HCT116 (cell line): ENCODE data around the gene SIN3A. TPM values are rescaled to one million over a fixed set of nuclear protein-coding genes. Genes with fewer than 3 reads are reported as not detected.

Experiments used
- ATAC-seq: fragments of 200-7000 bp; cut with Tn5 transposase; 2 replicates; pipeline ENCODE4 v1.9.1; 2020; ENCODE audit warnings: mild to moderate bottlenecking, moderate library complexity
- BruUV-seq: library from RNA; stranded (reverse); fragments of 400-500 nt; replicated peaks from 2 replicates; lab custom pipeline; 2021; lab: Mats Ljungman, UMichigan
- CTCF ChIA-PET: fragments of 300-600 bp; sonication (Branson Sonifier 250); formaldehyde crosslinking; loops from one replicate; lab custom pipeline; 2021; ENCODE audit warnings: antibody characterized with exemption; lab: Charles Lee
- POLR2A ChIA-PET: fragments of 300-600, 350-600 bp; sonication (Branson Sonifier 250); formaldehyde crosslinking; loops from one replicate; lab custom pipeline; 2021; ENCODE audit warnings: antibody characterized with exemption; lab: Charles Lee
- RAD21 ChIA-PET, 2 experiments: fragments of 300-600 bp; sonication (Branson Sonifier 250); formaldehyde crosslinking; loops; one replicate each; lab custom pipeline; 2023; ENCODE audit warnings: low total read pairs in 2 of 2; ENCODE audit not compliant: uncharacterized antibody in 2 of 2, unreplicated experiment in 2 of 2, low non-redundant PET in 1 of 2; lab: Charles Lee
- DNase-seq: peaks from one replicate; pipeline ENCODE4 v3.0.0-alpha.2; 2010; ENCODE audit warnings: low read depth, low spot score
- H2AFZ ChIP-seq: fragments of 200-600 bp; shearing (Covaris generic), sonication (generic); 2 replicates; pipeline ENCODE4 v1.6.1; 2017; ENCODE audit warnings: low read depth, mixed run types, mixed read lengths, antibody characterized with exemption, low read length; ENCODE audit not compliant: poor library complexity, severe bottlenecking
- H3K27ac ChIP-seq: 2 replicates; pipeline ENCODE4 v1.5.1; 2012; ENCODE audit warnings: low read depth, low read length
- H3K27me3 ChIP-seq: fragments of 200-600 bp; sonication (generic); 2 replicates; pipeline ENCODE4 v1.6.1; 2016; ENCODE audit warnings: mixed run types, low read length, mixed read lengths; ENCODE audit not compliant: insufficient read depth
- H3K36me3 ChIP-seq, 2 experiments: fragments of 200-500 bp in 1 of 2; fragments of 200-600 bp in 1 of 2; sonication (Bioruptor generic) in 1 of 2; sonication (generic) in 1 of 2; 2 replicates each; pipeline versions ENCODE4 v1.5.1 to v1.6.1; 2014 to 2016; ENCODE audit warnings: low read length in 2 of 2, inconsistent platforms in 1 of 2, mixed read lengths in 1 of 2, mixed run types in 1 of 2; ENCODE audit not compliant: insufficient read depth in 2 of 2, control insufficient read depth in 1 of 2
- H3K4me1 ChIP-seq, 2 experiments: fragments of 200-600 bp in 1 of 2; sonication (generic) in 1 of 2; 2 replicates each; pipeline versions ENCODE4 v1.5.1 to v1.6.1; 2012 to 2017; ENCODE audit warnings: low read length in 2 of 2, inconsistent platforms in 1 of 2, mild to moderate bottlenecking in 1 of 2, mixed read lengths in 1 of 2, mixed run types in 1 of 2, moderate library complexity in 1 of 2; ENCODE audit not compliant: insufficient read depth in 2 of 2, control insufficient read depth in 1 of 2
- H3K4me2 ChIP-seq: fragments of 200-600 bp; sonication (generic); 2 replicates; pipeline ENCODE4 v1.6.1; 2017; ENCODE audit warnings: mixed run types, low read length, mixed read lengths
- H3K4me3 ChIP-seq, 2 experiments: fragments of 200-600 bp in 1 of 2; sonication (generic) in 1 of 2; replicated peaks in 1 of 2; 2 replicates each; pipeline ENCODE4 v1.5.1; 2011 to 2016; ENCODE audit warnings: low read length in 2 of 2, control low read depth in 1 of 2, low read depth in 1 of 2, mild to moderate bottlenecking in 1 of 2, mixed read lengths in 1 of 2, mixed run types in 1 of 2
- H3K79me2 ChIP-seq: fragments of 200-600 bp; sonication (generic); 2 replicates; pipeline ENCODE4 v1.6.1; 2017; ENCODE audit warnings: mild to moderate bottlenecking, mixed run types, low read length, moderate library complexity, mixed read lengths; ENCODE audit not compliant: insufficient read depth
- H3K9ac ChIP-seq: fragments of 200-600 bp; sonication (generic); 2 replicates; pipeline ENCODE4 v1.6.1; 2016; ENCODE audit warnings: low read length, mixed read lengths
- H3K9me2 ChIP-seq: fragments of 200-600 bp; sonication (generic), shearing (Covaris generic); 2 replicates; pipeline ENCODE4 v1.6.1; 2017; ENCODE audit warnings: mixed run types, mild to moderate bottlenecking, moderate library complexity; ENCODE audit not compliant: insufficient read depth
- H3K9me3 ChIP-seq, 2 experiments: fragments of 200-500 bp in 1 of 2; fragments of 200-600 bp in 1 of 2; sonication (Bioruptor generic) in 1 of 2; sonication (generic) in 1 of 2; 2 replicates each; pipeline ENCODE4 v1.6.1; 2014 to 2017; ENCODE audit warnings: low read length in 2 of 2, mixed read lengths in 2 of 2, inconsistent platforms in 1 of 2, low read depth in 1 of 2, mild to moderate bottlenecking in 1 of 2, mixed run types in 1 of 2, moderate library complexity in 1 of 2; ENCODE audit not compliant: control insufficient read depth in 1 of 2, insufficient read depth in 1 of 2
- H4K20me1 ChIP-seq: fragments of 200-600 bp; sonication (generic), shearing (Covaris generic); 2 replicates; pipeline ENCODE4 v1.6.1; 2017; ENCODE audit warnings: mixed run types, mild to moderate bottlenecking, moderate library complexity; ENCODE audit not compliant: insufficient read depth
- CBX3 ChIP-seq: IDR thresholded peaks from 2 replicates; pipeline ENCODE4 v1.6.1; 2012; ENCODE audit warnings: low read depth
- EGR1 ChIP-seq: IDR thresholded peaks from 2 replicates; pipeline ENCODE4 v1.6.1; 2012; ENCODE audit warnings: low read depth
- ELF1 ChIP-seq: IDR thresholded peaks from 2 replicates; pipeline ENCODE4 v1.6.1; 2012; ENCODE audit warnings: low read depth, borderline replicate concordance
- EZH2 ChIP-seq: fragments of 200-600 bp; sonication (generic); IDR thresholded peaks from 2 replicates; pipeline ENCODE4 v1.6.1; 2017; ENCODE audit warnings: antibody characterized with exemption, mixed run types
- EZH2phosphoT487 ChIP-seq: fragments of 200-600 bp; IDR thresholded peaks from 2 replicates; pipeline ENCODE4 v1.6.1; 2018; ENCODE audit warnings: antibody characterized with exemption, borderline replicate concordance
- FOSL1 ChIP-seq: IDR thresholded peaks from 2 replicates; pipeline ENCODE4 v1.6.1; 2012; ENCODE audit warnings: low read depth
- JUND ChIP-seq: IDR thresholded peaks from 2 replicates; pipeline ENCODE4 v1.6.1; 2012
- POLR2A ChIP-seq: IDR thresholded peaks from 2 replicates; pipeline ENCODE4 v1.7.0; 2011; ENCODE audit warnings: borderline replicate concordance; ENCODE audit not compliant: insufficient read depth, insufficient read length; ENCODE audit errors: extremely low read depth
- RAD21 ChIP-seq: IDR thresholded peaks from 2 replicates; pipeline ENCODE4 v1.6.1; 2012; ENCODE audit warnings: low read depth, mild to moderate bottlenecking
- SIN3A ChIP-seq: IDR thresholded peaks from 2 replicates; pipeline ENCODE4 v1.6.1; 2012; ENCODE audit warnings: low read depth
- SP1 ChIP-seq: IDR thresholded peaks from 2 replicates; pipeline ENCODE4 v1.6.1; 2012; ENCODE audit warnings: low read depth
- SRF ChIP-seq: IDR thresholded peaks from 2 replicates; pipeline ENCODE4 v1.6.1; 2012; ENCODE audit warnings: low read depth
- YY1 ChIP-seq: IDR thresholded peaks from 2 replicates; pipeline ENCODE4 v1.6.1; 2011; ENCODE audit warnings: low read length, low read depth, moderate library complexity, mild to moderate bottlenecking; ENCODE audit not compliant: insufficient replicate concordance; ENCODE audit errors: extremely low read depth
- ZFX ChIP-seq: fragments of 450-650 bp; IDR thresholded peaks from 2 replicates; pipeline ENCODE4 v1.6.1; 2017
- ZNF274 ChIP-seq: fragments of 200-500 bp; sonication (Bioruptor generic); IDR thresholded peaks from 2 replicates; pipeline ENCODE4 v1.6.1; 2014; ENCODE audit warnings: mild to moderate bottlenecking, low read depth, low read length, inconsistent platforms
- intact Hi-C: fragments of 100-400 bp; cut with micrococcal nuclease; formaldehyde crosslinking; loops from 2 replicates; pipeline ENCODE4 v1.10.0; 2022
- total RNA-seq: library from RNA; stranded (reverse); gene quantifications from one replicate; pipeline ENCODE4 v1.2.1, GENCODE V29; 2021; ENCODE audit not compliant: unreplicated experiment
- TF ChIP-seq, protein P1 (sequence below): IDR thresholded peaks from 2 replicates; pipeline ENCODE4 v1.6.1; 2012; ENCODE audit warnings: low read depth
- TF ChIP-seq, protein P2 (sequence below), 3 experiments: fragments of 200-600 bp in 1 of 3; sonication (generic) in 1 of 3; IDR thresholded peaks in 2 of 3; conservative IDR thresholded peaks in 1 of 3; 2 replicates each; pipeline ENCODE4 v1.5.1; 2012 to 2017; ENCODE audit warnings: low read depth in 2 of 3, low read length in 2 of 3, antibody characterized with exemption in 1 of 3, borderline replicate concordance in 1 of 3, control low read depth in 1 of 3, mild to moderate bottlenecking in 1 of 3, mixed read lengths in 1 of 3, mixed run types in 1 of 3, moderate library complexity in 1 of 3; ENCODE audit not compliant: insufficient read depth in 1 of 3
- TF ChIP-seq, protein P3 (sequence below): IDR thresholded peaks from 2 replicates; pipeline ENCODE4 v1.6.1; 2011; ENCODE audit warnings: mild to moderate bottlenecking, low read length, moderate library complexity; ENCODE audit not compliant: insufficient replicate concordance; ENCODE audit errors: extremely low read depth
- TF ChIP-seq, protein P4 (sequence below): IDR thresholded peaks from 2 replicates; pipeline ENCODE4 v1.6.1; 2012
- TF ChIP-seq, protein P5 (sequence below): IDR thresholded peaks from 2 replicates; pipeline ENCODE4 v1.6.1; 2012

SIN3A gene
- total RNA-seq, 1 experiment from 2014 or later, result 70.1 TPM

DNA sequence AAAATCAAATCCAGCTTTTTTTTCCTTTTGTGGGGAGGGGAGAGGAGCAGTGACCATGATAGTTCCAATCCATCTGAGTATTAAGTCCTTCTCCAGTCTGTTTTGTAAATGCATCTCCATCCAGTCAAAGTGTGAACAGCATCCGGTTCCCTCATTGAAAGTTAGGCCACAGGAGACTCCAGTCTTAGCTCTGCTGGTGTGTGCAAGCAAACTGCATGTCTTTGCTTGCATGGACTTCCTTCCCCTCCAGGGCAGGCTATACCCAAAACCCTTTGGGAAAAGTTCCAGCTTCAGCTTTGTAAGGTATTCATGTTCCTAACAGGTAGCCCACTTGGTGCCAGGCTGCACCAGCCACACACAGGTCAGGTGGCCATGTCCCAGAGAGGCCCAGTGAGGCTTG lies 80.0 kb downstream of the SIN3A start:
- no peaks in the 10 kb centered on the region for H3K9me3 ChIP-seq
- peaks cover 12% of the 10 kb centered on the region for H3K79me2 ChIP-seq
- RAD21 ChIA-PET, result no interaction called here
- H2AFZ ChIP-seq, result no peak overlapping the region
- H3K4me3 ChIP-seq, result no peak overlapping the region
- intact Hi-C loops, result no loop called here
- H3K4me2 ChIP-seq, result no peak overlapping the region
- POLR2A ChIA-PET, result no interaction called here
- DNase-seq (no peak), ATAC-seq (no peak)
- peaks cover 34 to 41% of the 10 kb centered on the region in 2 experiments for H3K36me3 ChIP-seq
- H3K9me2 ChIP-seq, result no peaks in the 10 kb centered on the region
- TF ChIP-seq CBX3 (no peak), EGR1 (no peak), ZFX (no peak), ZNF274 (no peak), SIN3A (no peak), JUND (no peak), YY1 (no peak), SRF (no peak), POLR2A (no peak), RAD21 (no peak), FOSL1 (no peak), EZH2 (no peak), SP1 (no peak), ELF1 (no peak), EZH2phosphoT487 (no peak)
- TF ChIP-seq, protein P1, sequence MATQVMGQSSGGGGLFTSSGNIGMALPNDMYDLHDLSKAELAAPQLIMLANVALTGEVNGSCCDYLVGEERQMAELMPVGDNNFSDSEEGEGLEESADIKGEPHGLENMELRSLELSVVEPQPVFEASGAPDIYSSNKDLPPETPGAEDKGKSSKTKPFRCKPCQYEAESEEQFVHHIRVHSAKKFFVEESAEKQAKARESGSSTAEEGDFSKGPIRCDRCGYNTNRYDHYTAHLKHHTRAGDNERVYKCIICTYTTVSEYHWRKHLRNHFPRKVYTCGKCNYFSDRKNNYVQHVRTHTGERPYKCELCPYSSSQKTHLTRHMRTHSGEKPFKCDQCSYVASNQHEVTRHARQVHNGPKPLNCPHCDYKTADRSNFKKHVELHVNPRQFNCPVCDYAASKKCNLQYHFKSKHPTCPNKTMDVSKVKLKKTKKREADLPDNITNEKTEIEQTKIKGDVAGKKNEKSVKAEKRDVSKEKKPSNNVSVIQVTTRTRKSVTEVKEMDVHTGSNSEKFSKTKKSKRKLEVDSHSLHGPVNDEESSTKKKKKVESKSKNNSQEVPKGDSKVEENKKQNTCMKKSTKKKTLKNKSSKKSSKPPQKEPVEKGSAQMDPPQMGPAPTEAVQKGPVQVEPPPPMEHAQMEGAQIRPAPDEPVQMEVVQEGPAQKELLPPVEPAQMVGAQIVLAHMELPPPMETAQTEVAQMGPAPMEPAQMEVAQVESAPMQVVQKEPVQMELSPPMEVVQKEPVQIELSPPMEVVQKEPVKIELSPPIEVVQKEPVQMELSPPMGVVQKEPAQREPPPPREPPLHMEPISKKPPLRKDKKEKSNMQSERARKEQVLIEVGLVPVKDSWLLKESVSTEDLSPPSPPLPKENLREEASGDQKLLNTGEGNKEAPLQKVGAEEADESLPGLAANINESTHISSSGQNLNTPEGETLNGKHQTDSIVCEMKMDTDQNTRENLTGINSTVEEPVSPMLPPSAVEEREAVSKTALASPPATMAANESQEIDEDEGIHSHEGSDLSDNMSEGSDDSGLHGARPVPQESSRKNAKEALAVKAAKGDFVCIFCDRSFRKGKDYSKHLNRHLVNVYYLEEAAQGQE, result no peak
- TF ChIP-seq, protein P2, sequence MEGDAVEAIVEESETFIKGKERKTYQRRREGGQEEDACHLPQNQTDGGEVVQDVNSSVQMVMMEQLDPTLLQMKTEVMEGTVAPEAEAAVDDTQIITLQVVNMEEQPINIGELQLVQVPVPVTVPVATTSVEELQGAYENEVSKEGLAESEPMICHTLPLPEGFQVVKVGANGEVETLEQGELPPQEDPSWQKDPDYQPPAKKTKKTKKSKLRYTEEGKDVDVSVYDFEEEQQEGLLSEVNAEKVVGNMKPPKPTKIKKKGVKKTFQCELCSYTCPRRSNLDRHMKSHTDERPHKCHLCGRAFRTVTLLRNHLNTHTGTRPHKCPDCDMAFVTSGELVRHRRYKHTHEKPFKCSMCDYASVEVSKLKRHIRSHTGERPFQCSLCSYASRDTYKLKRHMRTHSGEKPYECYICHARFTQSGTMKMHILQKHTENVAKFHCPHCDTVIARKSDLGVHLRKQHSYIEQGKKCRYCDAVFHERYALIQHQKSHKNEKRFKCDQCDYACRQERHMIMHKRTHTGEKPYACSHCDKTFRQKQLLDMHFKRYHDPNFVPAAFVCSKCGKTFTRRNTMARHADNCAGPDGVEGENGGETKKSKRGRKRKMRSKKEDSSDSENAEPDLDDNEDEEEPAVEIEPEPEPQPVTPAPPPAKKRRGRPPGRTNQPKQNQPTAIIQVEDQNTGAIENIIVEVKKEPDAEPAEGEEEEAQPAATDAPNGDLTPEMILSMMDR (IDR thresholded peaks at IDR 0.05 in 2 of 3, conservative IDR thresholded peaks at IDR 0.05 in 1 of 3; ENCODE audit: borderline replicate concordance in 1 of 3, insufficient read depth in 1 of 3, low read depth in 2 of 3, low read length in 2 of 3), result no peak
- TF ChIP-seq, protein P3, sequence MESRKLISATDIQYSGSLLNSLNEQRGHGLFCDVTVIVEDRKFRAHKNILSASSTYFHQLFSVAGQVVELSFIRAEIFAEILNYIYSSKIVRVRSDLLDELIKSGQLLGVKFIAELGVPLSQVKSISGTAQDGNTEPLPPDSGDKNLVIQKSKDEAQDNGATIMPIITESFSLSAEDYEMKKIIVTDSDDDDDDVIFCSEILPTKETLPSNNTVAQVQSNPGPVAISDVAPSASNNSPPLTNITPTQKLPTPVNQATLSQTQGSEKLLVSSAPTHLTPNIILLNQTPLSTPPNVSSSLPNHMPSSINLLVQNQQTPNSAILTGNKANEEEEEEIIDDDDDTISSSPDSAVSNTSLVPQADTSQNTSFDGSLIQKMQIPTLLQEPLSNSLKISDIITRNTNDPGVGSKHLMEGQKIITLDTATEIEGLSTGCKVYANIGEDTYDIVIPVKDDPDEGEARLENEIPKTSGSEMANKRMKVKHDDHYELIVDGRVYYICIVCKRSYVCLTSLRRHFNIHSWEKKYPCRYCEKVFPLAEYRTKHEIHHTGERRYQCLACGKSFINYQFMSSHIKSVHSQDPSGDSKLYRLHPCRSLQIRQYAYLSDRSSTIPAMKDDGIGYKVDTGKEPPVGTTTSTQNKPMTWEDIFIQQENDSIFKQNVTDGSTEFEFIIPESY, result no peak
- TF ChIP-seq, protein P4, sequence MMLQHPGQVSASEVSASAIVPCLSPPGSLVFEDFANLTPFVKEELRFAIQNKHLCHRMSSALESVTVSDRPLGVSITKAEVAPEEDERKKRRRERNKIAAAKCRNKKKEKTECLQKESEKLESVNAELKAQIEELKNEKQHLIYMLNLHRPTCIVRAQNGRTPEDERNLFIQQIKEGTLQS, result no peak
- TF ChIP-seq, protein P5, sequence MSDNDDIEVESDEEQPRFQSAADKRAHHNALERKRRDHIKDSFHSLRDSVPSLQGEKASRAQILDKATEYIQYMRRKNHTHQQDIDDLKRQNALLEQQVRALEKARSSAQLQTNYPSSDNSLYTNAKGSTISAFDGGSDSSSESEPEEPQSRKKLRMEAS, result no peak
- H3K4me1 ChIP-seq, result peaks cover 11 to 23% of the 10 kb centered on the region in 2 experiments
- H3K27ac ChIP-seq, result no peak overlapping the region
- CTCF ChIA-PET, result no interaction called here
- no TSS peak for BruUV-seq
- H3K27me3 ChIP-seq, result no peaks in the 10 kb centered on the region
- H3K9ac ChIP-seq, result no peak overlapping the region
- no peaks in the 10 kb centered on the region for H4K20me1 ChIP-seq
